Measurements from ENCODE around the gene SSR3. TPM values are rescaled to one million over a fixed set of nuclear protein-coding genes. Genes with fewer than 3 reads are reported as not detected.

Gene SSR3
- total and polyA plus RNA-seq, 2 donors (not counting 1 experiment from before 2014, with no cell fraction given): 159 to 355 TPM

GRCh38 chr3:156519758-156520162, 35.2 kb downstream of the SSR3 start:
- no peaks in the 10 kb centered on the region for H3K9me3 ChIP-seq (ENCODE audit: control insufficient read depth, insufficient read depth, low read depth, low read length)
- no peak for DNase-seq (ENCODE audit: low read depth in 2 of 2)
- H2AFZ ChIP-seq (ENCODE audit: low read length): no peak overlapping the region
- H3K4me3 ChIP-seq (replicated peaks in 1 of 4; ENCODE audit: control extremely low read depth in 1 of 4, insufficient read depth in 1 of 4, low read depth in 3 of 4, low read length in 4 of 4): no peak overlapping the region
- no peak overlapping the region for H3K9ac ChIP-seq (ENCODE audit: insufficient read depth, low read length)
- no peaks in the 10 kb centered on the region for H3K27me3 ChIP-seq (ENCODE audit: control insufficient read depth, insufficient read depth, low read length)
- no peaks in the 10 kb centered on the region for H3K36me3 ChIP-seq (ENCODE audit: control insufficient read depth, insufficient read depth, low read length)
- TF ChIP-seq EZH2 (IDR thresholded peaks at IDR 0.05; ENCODE audit: low read length, missing control alignments) (no peak), CTCF (conservative IDR thresholded peaks at IDR 0.05 in 1 of 2, IDR thresholded peaks at IDR 0.05 in 1 of 2; ENCODE audit: low read depth in 1 of 2, low read length in 2 of 2) (no peak)
- no peaks in the 10 kb centered on the region for H3K4me1 ChIP-seq (ENCODE audit: control insufficient read depth, extremely low read depth, insufficient read depth, low read length)
- no peaks in the 10 kb centered on the region for H3K79me2 ChIP-seq (ENCODE audit: control insufficient read depth, insufficient read depth, low read length)
- H4K20me1 ChIP-seq (ENCODE audit: control insufficient read depth, extremely low read depth, insufficient read depth, low read length): no peaks in the 10 kb centered on the region
- H3K27ac ChIP-seq (ENCODE audit: insufficient read depth, low read length): no peak overlapping the region
- H3K4me2 ChIP-seq (ENCODE audit: extremely low read depth, insufficient read depth, low read length): no peak overlapping the region

DNA sequence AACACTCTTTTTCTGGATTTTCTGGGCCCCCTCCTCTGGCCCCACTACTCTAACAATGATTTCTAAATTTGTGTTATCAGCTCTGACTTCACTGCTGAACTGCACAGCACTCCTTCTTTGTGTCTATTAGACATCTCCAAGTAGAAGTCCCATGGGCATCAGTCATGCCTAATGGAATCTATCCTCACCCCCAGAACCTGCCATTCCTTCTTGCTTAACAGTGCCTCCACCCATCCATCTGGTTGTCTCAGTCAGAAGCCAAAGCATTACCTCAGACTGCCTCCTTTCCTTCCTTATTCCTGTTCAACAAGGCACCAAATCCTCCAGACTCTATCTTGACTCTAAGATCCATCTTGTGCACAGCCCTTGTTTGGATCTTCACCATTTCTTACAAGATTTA, 36.2 kb downstream of the SSR3 start:
- Histone ChIP-seq H3K27ac (ENCODE audit: insufficient read depth, low read length) (no peak overlapping the region), H3K4me1 (ENCODE audit: control insufficient read depth, extremely low read depth, insufficient read depth, low read length) (no peaks in the 10 kb centered on the region), H3K9ac (ENCODE audit: insufficient read depth, low read length) (no peak overlapping the region), H3K27me3 (ENCODE audit: control insufficient read depth, insufficient read depth, low read length) (no peaks in the 10 kb centered on the region), H4K20me1 (ENCODE audit: control insufficient read depth, extremely low read depth, insufficient read depth, low read length) (no peaks in the 10 kb centered on the region), H3K79me2 (ENCODE audit: control insufficient read depth, insufficient read depth, low read length) (no peaks in the 10 kb centered on the region), H2AFZ (ENCODE audit: low read length) (no peak overlapping the region), H3K4me3 (replicated peaks in 1 of 4; ENCODE audit: control extremely low read depth in 1 of 4, insufficient read depth in 1 of 4, low read depth in 3 of 4, low read length in 4 of 4) (no peak overlapping the region), H3K9me3 (ENCODE audit: control insufficient read depth, insufficient read depth, low read depth, low read length) (no peaks in the 10 kb centered on the region), H3K36me3 (ENCODE audit: control insufficient read depth, insufficient read depth, low read length) (no peaks in the 10 kb centered on the region), H3K4me2 (ENCODE audit: extremely low read depth, insufficient read depth, low read length) (no peak overlapping the region)
- no peak for TF ChIP-seq CTCF (conservative IDR thresholded peaks at IDR 0.05 in 1 of 2, IDR thresholded peaks at IDR 0.05 in 1 of 2; ENCODE audit: low read depth in 1 of 2, low read length in 2 of 2)
- no peak for TF ChIP-seq EZH2 (IDR thresholded peaks at IDR 0.05; ENCODE audit: low read length, missing control alignments)
- peak in 1 of 2 donors; percentile 57 for DNase-seq (ENCODE audit: low read depth in 2 of 2)

- no peaks in the 10 kb centered on the region for H4K20me1 ChIP-seq (ENCODE audit: control insufficient read depth, extremely low read depth, insufficient read depth, low read length)
- peak in 1 of 2 donors; percentile 34 for DNase-seq (ENCODE audit: low read depth in 2 of 2)
- no peaks in the 10 kb centered on the region for H3K79me2 ChIP-seq (ENCODE audit: control insufficient read depth, insufficient read depth, low read length)
- H3K27me3 ChIP-seq (ENCODE audit: control insufficient read depth, insufficient read depth, low read length): no peaks in the 10 kb centered on the region
- no peak overlapping the region for H3K27ac ChIP-seq (ENCODE audit: insufficient read depth, low read length)
- no peaks in the 10 kb centered on the region for H3K4me1 ChIP-seq (ENCODE audit: control insufficient read depth, extremely low read depth, insufficient read depth, low read length)
- no peak overlapping the region for H3K9ac ChIP-seq (ENCODE audit: insufficient read depth, low read length)
- no peak for TF ChIP-seq EZH2 (IDR thresholded peaks at IDR 0.05; ENCODE audit: low read length, missing control alignments)
- no peak for TF ChIP-seq CTCF (conservative IDR thresholded peaks at IDR 0.05 in 1 of 2, IDR thresholded peaks at IDR 0.05 in 1 of 2; ENCODE audit: low read depth in 1 of 2, low read length in 2 of 2)
- no peaks in the 10 kb centered on the region for H3K36me3 ChIP-seq (ENCODE audit: control insufficient read depth, insufficient read depth, low read length)
- H2AFZ ChIP-seq (ENCODE audit: low read length): no peak overlapping the region
- H3K4me2 ChIP-seq (ENCODE audit: extremely low read depth, insufficient read depth, low read length): no peak overlapping the region
- H3K4me3 ChIP-seq (replicated peaks in 1 of 4; ENCODE audit: control extremely low read depth in 1 of 4, insufficient read depth in 1 of 4, low read depth in 3 of 4, low read length in 4 of 4): no peak overlapping the region
- no peaks in the 10 kb centered on the region for H3K9me3 ChIP-seq (ENCODE audit: control insufficient read depth, insufficient read depth, low read depth, low read length)
Observed at GRCh38 chr3:156516961-156517360, 38.0 kb downstream of the SSR3 start.
